SH-SY5Y (cell line): Measurements from ENCODE around the gene TUBB4B.

ENCODE experiments used
- GATA2 ChIP-seq: IDR thresholded peaks from 2 replicates; pipeline ENCODE4 v1.6.1; 2011; ENCODE audit warnings: mild to moderate bottlenecking, low read depth, low read length
- GATA3 ChIP-seq: IDR thresholded peaks from 2 replicates; pipeline ENCODE4 v1.6.1; 2011; ENCODE audit warnings: low read depth, mild to moderate bottlenecking, low read length, moderate library complexity

The TUBB4B gene

DNA sequence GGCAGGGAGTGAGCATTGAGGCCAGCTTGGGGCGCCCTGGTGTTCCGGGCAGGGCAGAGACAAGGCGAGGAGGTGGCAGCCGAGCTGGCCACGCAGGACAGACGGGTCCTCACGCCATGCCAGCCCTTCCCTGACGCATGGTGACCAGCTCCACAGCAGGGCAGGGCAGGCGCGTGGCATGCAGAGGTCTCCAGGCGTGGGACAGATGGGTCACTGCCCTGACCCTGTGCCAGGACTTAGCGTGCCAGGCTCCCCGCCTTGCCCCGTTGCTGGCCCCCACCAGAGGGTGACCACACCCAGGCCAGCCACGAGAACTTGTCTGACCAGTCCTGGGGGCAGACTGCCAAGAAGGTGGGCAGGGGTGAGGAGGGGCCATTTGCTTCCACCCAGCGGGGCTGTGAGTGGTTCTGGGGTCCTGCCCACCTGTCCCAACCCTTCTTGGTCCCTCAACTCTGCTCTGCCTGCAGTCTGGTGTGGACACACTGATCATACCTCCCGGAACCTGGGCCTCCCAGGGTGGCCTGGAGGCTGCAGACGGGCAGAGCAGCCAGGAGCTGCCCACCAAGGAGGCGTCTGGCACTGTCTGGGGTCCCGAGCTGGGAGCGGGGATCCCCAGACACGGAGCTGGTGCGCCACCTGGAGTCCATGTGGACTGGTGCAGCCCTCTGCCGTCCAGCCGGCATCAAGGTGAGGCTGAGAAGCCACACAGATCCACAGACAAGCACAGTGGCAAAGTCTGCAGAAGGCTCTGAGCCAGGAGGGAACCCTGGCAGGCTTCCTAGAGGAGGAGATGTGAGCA lies 13.8 kb upstream of the TUBB4B start, which contains the start of gene RNF224:
TSS of gene RNF224 (plus strand) at position 449 of the 799 bp plus-strand sequence. CDS start 834 bp downstream, outside the sequence.
- TF ChIP-seq GATA3 (no peak), GATA2 (no peak)

DNA sequence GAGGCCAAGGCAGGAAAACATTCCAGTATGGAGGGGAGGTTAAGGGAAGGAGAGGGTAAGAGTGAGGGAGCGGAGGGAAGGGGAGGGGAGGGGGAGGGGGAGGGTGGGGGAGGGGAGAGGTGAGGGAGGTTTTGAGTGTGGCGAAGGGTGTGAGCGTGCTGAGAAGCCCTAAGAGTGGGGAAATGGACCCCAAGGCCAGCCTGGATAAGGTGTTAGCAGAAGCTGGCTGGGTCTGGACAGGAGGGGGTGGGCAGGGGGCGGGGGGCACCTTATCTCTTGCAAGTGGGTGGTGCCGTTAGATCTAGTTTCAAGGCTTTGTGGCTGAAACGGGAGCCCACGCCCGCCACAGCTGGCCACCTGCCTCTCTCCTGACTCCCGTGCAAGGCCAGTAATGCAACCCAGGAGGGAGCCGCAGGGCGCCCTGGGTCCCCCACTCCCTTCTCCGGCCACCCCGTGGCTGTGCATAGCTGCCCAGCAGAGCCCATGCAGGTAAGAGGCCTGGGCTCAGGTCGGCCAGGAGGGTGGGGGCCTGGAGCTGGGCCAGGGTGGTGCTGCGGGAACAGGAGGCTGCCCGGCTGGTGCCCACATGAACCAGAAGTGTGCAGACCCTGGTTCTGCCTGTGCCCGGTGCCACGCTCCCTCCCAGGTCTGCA lies 13.1 kb upstream of the TUBB4B start:
- TF ChIP-seq GATA3 = no peak
- TF ChIP-seq GATA2 = no peak

DNA sequence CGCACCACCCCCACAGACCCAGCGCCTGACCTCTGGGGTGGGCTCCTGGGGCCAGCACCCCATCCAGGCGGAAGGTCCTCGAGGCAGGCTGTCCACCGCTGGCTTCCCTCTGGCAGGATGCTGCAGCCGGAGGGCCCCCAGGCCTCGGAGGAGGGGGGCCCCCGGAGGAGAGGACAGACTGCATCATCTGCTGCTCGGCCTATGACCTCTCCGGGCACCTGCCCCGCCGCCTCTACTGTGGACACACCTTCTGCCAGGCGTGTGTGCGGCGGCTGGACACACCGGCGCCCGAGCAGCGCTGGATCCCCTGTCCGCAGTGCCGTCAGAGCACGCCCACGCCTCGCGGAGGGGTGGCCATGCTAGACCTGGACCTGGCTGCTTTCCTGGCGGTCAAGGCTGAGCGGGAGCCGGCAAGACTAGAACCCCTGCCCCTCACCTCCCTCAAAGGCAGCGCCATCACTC lies 12.6 kb upstream of the TUBB4B start:
- no peak for TF ChIP-seq GATA3
- no peak for TF ChIP-seq GATA2

DNA sequence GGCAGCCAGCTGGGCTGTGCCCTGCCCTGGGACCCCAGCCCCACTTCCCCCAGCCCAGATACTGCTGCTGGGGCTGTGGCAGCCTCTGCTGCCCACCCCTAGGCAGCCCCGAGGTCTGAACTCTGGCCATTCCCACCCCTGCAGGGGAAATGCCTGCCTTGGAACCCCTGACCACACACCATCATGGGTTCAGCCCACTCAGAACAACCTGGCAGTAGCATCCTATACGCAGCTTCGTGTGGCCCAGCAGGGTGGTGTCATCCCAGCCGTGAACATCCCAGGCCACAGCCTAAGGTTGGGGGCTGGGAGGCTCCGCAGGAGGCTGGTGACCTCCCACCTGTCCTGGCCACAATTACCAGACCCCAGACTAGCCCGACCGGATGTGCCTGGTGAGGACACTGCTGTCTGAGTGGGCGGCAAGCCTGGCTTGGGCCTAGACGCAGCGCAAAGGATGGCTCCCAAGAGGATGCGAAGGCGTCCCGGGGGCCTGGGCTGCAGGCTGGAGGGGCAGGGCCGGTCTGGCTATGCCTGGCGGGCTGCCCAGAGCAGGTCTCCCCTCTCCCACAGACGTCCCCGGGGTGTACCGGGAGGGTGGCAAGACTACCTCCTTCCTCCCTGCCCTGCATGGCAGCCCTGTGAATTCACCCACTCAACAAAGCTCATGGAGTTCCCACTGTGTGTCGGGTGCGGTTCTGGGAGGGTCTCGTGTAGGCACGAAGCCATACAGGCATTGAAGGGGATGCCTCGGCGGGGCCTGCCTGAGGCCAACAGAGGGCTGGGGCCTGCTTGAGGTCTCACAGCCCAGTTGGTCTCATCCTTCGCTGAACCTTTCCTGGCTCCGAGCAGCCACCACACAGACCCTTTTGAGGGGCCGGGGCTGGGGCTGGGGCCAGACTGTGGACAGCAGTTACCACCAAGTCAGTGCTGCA lies 11.9 kb upstream of the TUBB4B start:
- TF ChIP-seq GATA2 = no peak
- TF ChIP-seq GATA3 = no peak

DNA sequence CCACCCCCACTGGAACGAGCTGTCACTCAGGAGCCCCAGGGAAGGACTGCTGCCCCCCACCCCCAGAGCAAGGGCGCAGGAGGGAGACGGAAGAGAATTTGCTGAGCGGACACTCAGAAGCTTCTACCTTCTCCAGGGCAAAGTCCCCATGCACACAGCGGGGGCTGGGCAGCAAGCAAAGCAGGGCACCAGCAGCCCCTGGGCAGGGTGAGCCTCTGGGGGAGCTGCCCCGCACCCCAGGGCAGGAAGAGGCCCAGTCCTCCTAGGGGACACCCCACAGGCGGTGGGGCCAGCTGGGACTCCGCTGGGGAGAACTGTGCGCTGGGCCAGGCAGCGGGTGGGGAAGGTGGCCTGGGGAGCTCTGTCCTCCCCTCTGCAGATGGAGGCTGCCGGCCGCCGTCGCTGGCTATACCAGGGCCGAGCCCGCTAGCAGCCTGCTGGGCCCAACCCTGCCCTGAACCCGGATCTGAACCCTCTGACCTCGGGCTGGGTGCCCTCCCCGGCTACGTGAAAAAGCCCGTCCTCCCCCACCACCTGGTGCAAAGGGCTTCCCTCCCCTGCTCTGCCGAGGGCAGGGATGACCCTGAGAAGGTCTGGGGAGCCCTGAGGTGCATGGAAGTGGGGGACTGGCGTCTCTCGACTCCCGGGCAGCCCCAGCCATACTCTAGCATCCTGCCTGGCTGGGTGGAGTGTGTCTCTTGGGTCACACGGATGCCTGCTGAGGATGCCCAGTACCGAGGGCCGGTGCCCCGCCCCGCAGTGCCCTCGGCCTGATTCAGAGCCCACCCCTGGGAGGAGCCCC lies 11.0 kb upstream of the TUBB4B start:
- no peak for TF ChIP-seq GATA2
- TF ChIP-seq GATA3 = no peak

DNA sequence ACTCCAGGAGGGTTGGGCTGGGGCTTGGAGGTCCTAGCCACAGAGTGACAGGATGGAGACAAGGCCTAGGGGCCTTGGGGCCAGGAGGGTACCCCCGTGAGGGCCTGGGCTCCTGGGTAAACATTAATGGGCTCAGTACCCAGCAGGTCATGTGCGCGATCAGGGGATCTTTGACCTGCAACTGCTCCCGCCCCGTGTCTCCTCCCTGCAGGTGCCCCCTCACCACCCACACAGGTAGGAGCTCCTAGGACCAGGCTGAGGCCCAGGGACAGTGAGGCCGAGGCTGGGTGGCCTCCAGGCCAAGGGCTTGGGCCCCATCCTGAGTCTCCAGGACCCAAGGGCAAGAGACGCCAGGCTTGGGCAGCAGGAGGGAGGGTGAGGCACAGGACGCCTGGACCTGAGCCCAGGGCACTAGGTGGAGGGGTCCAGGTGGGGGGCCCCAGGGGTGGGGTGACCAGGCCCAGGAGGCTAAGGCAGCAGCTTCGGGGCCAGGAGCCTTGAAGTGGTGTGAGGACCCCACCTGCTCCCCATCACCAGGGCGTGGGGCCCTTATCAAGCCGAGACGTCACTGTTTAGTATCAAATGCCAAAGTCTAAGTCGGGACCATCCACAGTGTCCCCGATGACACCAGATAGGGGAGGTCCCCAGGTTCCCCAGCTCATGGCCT lies 10.2 kb upstream of the TUBB4B start, which contains the start of gene SLC34A3:
TSS of gene SLC34A3 (plus strand) at position 197 of the 667 bp plus-strand sequence. CDS start 802 bp downstream, outside the sequence.
- TF ChIP-seq GATA2 (no peak), GATA3 (no peak)

DNA sequence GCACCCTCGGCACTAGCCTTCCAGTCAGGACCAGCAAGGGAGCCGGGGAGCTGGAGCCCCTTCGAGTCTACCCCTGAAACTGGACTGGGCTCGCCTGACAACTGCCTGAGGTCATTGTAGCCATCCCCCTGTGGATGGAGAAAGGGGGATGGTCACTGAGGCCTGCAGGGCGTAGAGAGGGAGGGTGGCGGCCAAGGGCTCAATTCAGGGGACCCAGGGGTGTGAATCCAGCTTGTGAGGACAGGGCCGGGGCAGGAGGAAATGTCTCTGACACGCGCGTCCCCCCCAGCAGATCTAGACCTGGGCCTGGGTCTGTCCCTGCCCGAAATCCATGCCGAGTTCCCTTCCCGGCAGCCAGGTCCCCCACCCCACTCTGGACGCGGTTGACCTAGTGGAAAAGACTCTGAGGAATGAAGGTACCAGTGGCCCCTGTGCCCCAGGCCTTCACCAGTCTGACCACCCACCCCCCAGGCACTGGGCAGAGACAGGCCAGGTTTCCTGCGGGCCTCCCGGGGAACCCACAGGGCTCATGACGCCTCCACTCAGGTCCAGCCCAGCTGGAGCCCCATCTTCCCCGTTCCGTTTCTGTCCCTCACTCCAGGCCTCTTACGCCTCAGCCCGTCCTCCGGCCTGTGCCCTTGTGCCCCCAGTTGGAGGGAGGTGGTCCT lies 9.6 kb upstream of the TUBB4B start:
- TF ChIP-seq GATA2 (no peak), GATA3 (no peak)

DNA sequence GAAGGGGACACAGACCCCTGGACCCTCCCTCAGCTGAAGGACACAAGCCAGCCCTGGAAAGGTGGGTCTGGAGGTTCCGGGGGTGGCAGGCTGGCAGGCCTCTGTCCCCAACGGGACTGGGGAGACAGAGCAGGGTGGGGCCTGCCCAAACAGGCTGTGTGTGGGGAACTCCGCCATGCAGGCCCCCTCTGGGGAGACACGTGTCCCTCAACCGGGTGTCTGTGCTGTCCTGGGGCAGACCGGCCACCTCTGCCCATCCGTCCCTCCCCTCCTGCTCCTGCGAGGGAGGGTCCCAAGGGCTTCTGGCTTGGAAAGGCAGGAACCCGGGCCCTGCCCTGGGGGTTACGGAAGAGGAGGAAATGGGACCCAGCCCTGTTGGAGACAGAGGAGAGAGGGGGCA lies 9.0 kb upstream of the TUBB4B start:
- TF ChIP-seq GATA3 (no peak), GATA2 (no peak)

DNA sequence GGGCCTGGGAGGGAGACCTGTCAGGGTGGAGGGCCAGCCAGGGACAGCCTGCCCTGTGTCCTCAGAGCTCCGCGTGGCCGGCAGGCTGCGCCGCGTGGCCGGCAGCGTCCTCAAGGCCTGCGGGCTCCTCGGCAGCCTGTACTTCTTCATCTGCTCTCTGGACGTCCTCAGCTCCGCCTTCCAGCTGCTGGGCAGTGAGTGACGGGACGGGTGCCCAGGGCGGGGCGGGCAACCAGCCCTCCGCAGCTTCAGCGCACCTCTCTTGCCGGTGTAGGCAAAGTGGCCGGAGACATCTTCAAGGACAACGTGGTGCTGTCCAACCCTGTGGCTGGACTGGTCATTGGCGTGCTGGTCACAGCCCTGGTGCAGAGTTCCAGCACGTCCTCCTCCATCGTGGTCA lies 8.6 kb upstream of the TUBB4B start:
- TF ChIP-seq GATA3 = no peak
- no peak for TF ChIP-seq GATA2

DNA sequence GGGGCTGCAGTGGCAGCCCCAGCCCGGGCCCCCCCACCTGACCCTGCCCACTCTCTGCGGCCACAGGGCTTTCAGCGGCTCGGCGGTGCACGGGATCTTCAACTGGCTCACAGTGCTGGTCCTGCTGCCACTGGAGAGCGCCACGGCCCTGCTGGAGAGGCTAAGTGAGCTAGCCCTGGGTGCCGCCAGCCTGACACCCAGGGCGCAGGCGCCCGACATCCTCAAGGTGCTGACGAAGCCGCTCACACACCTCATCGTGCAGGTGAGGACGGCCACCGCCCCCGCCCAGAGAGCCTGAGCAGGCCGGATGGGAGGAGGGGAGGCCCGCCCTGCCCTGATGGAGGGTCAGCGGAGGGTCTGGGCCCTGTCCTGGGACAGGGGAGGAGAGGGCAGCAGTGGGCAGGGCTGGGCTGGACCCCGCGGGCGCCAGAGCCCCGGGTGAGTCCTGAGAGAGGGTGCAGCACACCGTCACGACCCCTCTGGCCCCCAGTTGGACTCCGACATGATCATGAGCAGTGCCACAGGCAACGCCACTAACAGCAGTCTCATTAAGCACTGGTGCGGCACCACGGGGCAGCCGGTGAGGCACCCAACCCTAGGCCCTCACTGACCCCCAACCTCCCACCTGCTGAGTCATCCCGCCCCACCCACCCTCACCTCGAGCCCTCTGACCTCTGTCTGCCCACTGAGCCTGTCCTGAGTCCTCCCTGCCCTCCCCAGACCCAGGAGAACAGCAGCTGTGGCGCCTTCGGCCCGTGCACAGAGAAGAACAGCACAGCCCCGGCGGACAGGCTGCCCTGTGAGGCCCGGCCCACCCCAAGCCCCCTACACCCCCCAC lies 7.7 kb upstream of the TUBB4B start:
- TF ChIP-seq GATA2 = no peak
- no peak for TF ChIP-seq GATA3

DNA sequence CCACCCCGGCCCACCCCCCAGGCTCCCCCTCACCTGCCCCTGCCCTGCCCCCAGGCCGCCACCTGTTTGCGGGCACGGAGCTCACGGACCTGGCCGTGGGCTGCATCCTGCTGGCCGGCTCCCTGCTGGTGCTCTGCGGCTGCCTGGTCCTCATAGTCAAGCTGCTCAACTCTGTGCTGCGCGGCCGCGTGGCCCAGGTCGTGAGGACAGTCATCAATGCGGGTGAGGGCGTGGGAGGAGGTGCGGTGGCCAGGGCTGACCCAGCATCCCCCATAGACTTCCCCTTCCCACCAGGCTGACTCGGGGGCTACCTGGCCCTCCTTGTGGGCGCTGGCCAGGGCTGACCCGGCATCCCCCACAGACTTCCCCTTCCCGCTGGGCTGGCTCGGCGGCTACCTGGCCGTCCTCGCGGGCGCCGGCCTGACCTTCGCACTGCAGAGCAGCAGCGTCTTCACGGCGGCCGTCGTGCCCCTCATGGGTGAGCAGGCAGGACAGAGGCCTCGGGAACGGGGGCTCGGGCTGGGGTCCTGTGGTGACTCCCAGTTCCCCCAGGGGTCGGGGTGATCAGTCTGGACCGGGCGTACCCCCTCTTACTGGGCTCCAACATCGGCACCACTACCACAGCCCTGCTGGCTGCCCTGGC lies 6.9 kb upstream of the TUBB4B start:
- TF ChIP-seq GATA2 (no peak), GATA3 (no peak)
